GM12878 (cell line): Measurements from ENCODE around the gene VTI1A. TPM values are rescaled to one million over a fixed set of nuclear protein-coding genes. Genes with fewer than 3 reads are reported as not detected.

Experiments used
- ATAC-seq: fragments of 200-7000 bp; cut with Tn5 transposase; 3 replicates; pipeline ENCODE4 v1.9.1; 2020; ENCODE audit warnings: mild to moderate bottlenecking, moderate library complexity
- BruUV-seq: library from RNA; stranded (reverse); fragments of 400-500 nt; replicated peaks from 2 replicates; lab custom pipeline; 2021; lab: Mats Ljungman, UMichigan
- CTCF ChIA-PET: fragments of 300-600 bp; sonication (Branson Sonifier 250); formaldehyde crosslinking; extraction: SDS; loops from one replicate; lab custom pipeline; 2021; ENCODE audit warnings: inconsistent platforms; lab: Yijun Ruan, JAX
- POLR2A ChIA-PET: fragments of 350-600 bp; formaldehyde crosslinking; extraction: SDS; loops from one replicate; lab custom pipeline; 2021; ENCODE audit warnings: inconsistent platforms; lab: Charles Lee
- RAD21 ChIA-PET: fragments of 300-600 bp; sonication (Branson Sonifier 250); formaldehyde crosslinking; loops from one replicate; lab custom pipeline; 2023; ENCODE audit warnings: antibody characterized with exemption; ENCODE audit not compliant: unreplicated experiment; lab: Charles Lee
- SMC1A ChIA-PET: fragments of 300-600 bp; sonication (Branson Sonifier 250); formaldehyde crosslinking; loops from one replicate; lab custom pipeline; 2023; ENCODE audit not compliant: unreplicated experiment, uncharacterized antibody; lab: Charles Lee
- DNase-seq: peaks from one replicate; pipeline ENCODE4 v3.0.0-alpha.2; 2011; ENCODE audit warnings: low read depth, low spot score
- FAIRE-seq: peaks from 3 replicates; lab custom pipeline; 2011; peaks lifted over from hg19 to GRCh38; lab: Jason Lieb, UNC
- H2AFZ ChIP-seq: 2 replicates; pipeline ENCODE4 v1.6.0; 2011; ENCODE audit warnings: low read depth, low read length, control low read depth; ENCODE audit not compliant: control insufficient read depth
- H3K27ac ChIP-seq: 2 replicates; pipeline ENCODE4 v1.5.1; 2011; ENCODE audit warnings: control low read depth; ENCODE audit not compliant: control insufficient read depth, insufficient read depth
- H3K27me3 ChIP-seq, 2 experiments: replicated peaks in 1 of 2; 2 replicates each; pipeline versions ENCODE4 v1.6.0 to v1.6.1; 2011; ENCODE audit warnings: low read length in 1 of 2; ENCODE audit not compliant: control insufficient read depth in 2 of 2, insufficient read depth in 2 of 2
- H3K36me3 ChIP-seq, 2 experiments: 2 replicates each; pipeline ENCODE4 v1.5.1; 2011; ENCODE audit warnings: low read length in 1 of 2; ENCODE audit not compliant: control insufficient read depth in 2 of 2, insufficient read depth in 2 of 2
- H3K4me1 ChIP-seq: 2 replicates; pipeline ENCODE4 v1.6.1; 2011; ENCODE audit warnings: mild to moderate bottlenecking, low read length, moderate library complexity, mixed read lengths; ENCODE audit not compliant: control insufficient read depth, insufficient read depth
- H3K4me2 ChIP-seq: 2 replicates; pipeline ENCODE4 v1.6.0; 2011; ENCODE audit warnings: control low read depth; ENCODE audit not compliant: control insufficient read depth, insufficient read depth
- H3K4me3 ChIP-seq: fragments of 200-600 bp; sonication (generic); 2 replicates; pipeline ENCODE4 v1.5.1; 2016
- H3K79me2 ChIP-seq: 2 replicates; pipeline ENCODE4 v1.6.0; 2011; ENCODE audit warnings: low read length; ENCODE audit not compliant: control insufficient read depth, insufficient read depth
- H3K9ac ChIP-seq: 2 replicates; pipeline ENCODE4 v1.8.0; 2011; ENCODE audit warnings: low read length, control low read depth, mixed read lengths; ENCODE audit not compliant: control insufficient read depth, insufficient read depth
- H3K9me3 ChIP-seq: replicated peaks from 3 replicates; pipeline ENCODE4 v1.5.1; 2011; ENCODE audit warnings: mild to moderate bottlenecking, low read length; ENCODE audit not compliant: control insufficient read depth, insufficient read depth
- H4K20me1 ChIP-seq: 2 replicates; pipeline ENCODE4 v1.6.0; 2011; ENCODE audit not compliant: control insufficient read depth, insufficient read depth
- EGR1 ChIP-seq, 2 experiments: IDR thresholded peaks; 1 replicate in 1 of 2; 2 replicates in 1 of 2; pipeline ENCODE4 v1.6.1; 2011 to 2012; ENCODE audit warnings: low read depth in 2 of 2, low read length in 2 of 2, borderline replicate concordance in 1 of 2, mild to moderate bottlenecking in 1 of 2, moderate library complexity in 1 of 2
- FOS ChIP-seq: IDR thresholded peaks from 3 replicates; pipeline ENCODE4 v1.6.1; 2011; ENCODE audit warnings: borderline replicate concordance; ENCODE audit not compliant: insufficient read length; ENCODE audit errors: extremely low read depth
- HDAC2 ChIP-seq: fragments of 200-600 bp; sonication (generic); IDR thresholded peaks from 2 replicates; pipeline ENCODE4 v1.6.1; 2017
- JUND ChIP-seq: IDR thresholded peaks from 2 replicates; pipeline ENCODE4 v1.6.1; 2012; ENCODE audit warnings: low read depth, mild to moderate bottlenecking, low read length, improper control_type of control experiment, moderate library complexity
- KLF5 ChIP-seq: fragments of 450-650 bp; IDR thresholded peaks from 2 replicates; pipeline ENCODE4 v1.6.1; 2014; ENCODE audit warnings: mild to moderate bottlenecking; ENCODE audit not compliant: partially characterized antibody
- MEF2A ChIP-seq: IDR thresholded peaks from 2 replicates; pipeline ENCODE4 v1.6.1; 2011; ENCODE audit warnings: low read depth, mild to moderate bottlenecking, low read length, moderate library complexity; ENCODE audit not compliant: insufficient read depth
- MTA3 ChIP-seq: IDR thresholded peaks from 2 replicates; pipeline ENCODE4 v1.6.1; 2012; ENCODE audit warnings: low read length, inconsistent platforms, borderline replicate concordance
- PAX5 ChIP-seq: IDR thresholded peaks from 2 replicates; pipeline ENCODE4 v1.6.1; 2011; ENCODE audit warnings: low read depth, low read length, borderline replicate concordance
- RUNX3 ChIP-seq: IDR thresholded peaks from 2 replicates; pipeline ENCODE4 v1.6.1; 2012; ENCODE audit warnings: low read length, inconsistent platforms
- SMARCA5 ChIP-seq: fragments of 450-650 bp; IDR thresholded peaks from 2 replicates; pipeline ENCODE4 v1.6.1; 2017; ENCODE audit warnings: mild to moderate bottlenecking
- SUZ12 ChIP-seq: fragments of 200-600 bp; sonication (generic); IDR thresholded peaks from one replicate; pipeline ENCODE4 v1.6.1; 2018; ENCODE audit warnings: antibody characterized with exemption, mild to moderate bottlenecking; ENCODE audit not compliant: unreplicated experiment
- TARDBP ChIP-seq: IDR thresholded peaks from 2 replicates; pipeline ENCODE4 v1.6.1; 2016; ENCODE audit warnings: borderline replicate concordance
- ZNF207 ChIP-seq: fragments of 450-650 bp; IDR thresholded peaks from 2 replicates; pipeline ENCODE4 v1.6.1; 2014; ENCODE audit warnings: antibody characterized with exemption, mild to moderate bottlenecking, borderline replicate concordance
- WGBS: methylation state at CpG from one replicate; pipeline ENCODE4 v1.1.6; 2016; ENCODE audit warnings: low lambda C conversion rate; ENCODE audit not compliant: insufficient replicate concordance, insufficient coverage; ENCODE audit errors: missing lambda C conversion rate; 5-methylcytosine and 5-hydroxymethylcytosine counted together
- in situ Hi-C: fragments of 300-500 bp; cut with MboI; formaldehyde crosslinking; loops from 9 replicates; pipeline ENCODE4 v1.14.3; 2018; ENCODE audit warnings: mixed read lengths
- intact Hi-C: fragments of 100-400 bp; cut with micrococcal nuclease; formaldehyde crosslinking; loops from one replicate; pipeline ENCODE4 v1.14.2; 2022; ENCODE audit not compliant: unreplicated experiment
- polyA plus RNA-seq, 11 experiments: library from polyadenylated mRNA; depleted of rRNA in 4 of 11; unstranded in 6 of 11; stranded (reverse) in 5 of 11; fragments of >200 nt; fragmentation: Nextera tagmentation in 4 of 11; fragmentation: Illumina TruSeq in 1 of 11; extraction: Ambion mirVana in 4 of 11; extraction: Trizol in 1 of 11; gene quantifications; 1 replicate in 1 of 11; 2 replicates in 10 of 11; pipeline versions ENCODE4 v1.2.1 to v1.2.3, GENCODE V29; 2011 to 2016; ENCODE audit warnings: inconsistent platforms in 2 of 11, missing spikeins in 2 of 11, low read depth in 1 of 11
- total RNA-seq, 4 experiments: library from RNA; depleted of rRNA in 3 of 4; stranded (reverse); fragments of >200 nt in 3 of 4; fragmentation: Illumina TruSeq in 1 of 4; extraction: Trizol in 1 of 4; gene quantifications; 2 replicates each; pipeline versions ENCODE4 v1.2.1 to v1.2.3, GENCODE V29; 2013 to 2021
- TF ChIP-seq, protein P1 (sequence below): IDR thresholded peaks from 2 replicates; pipeline ENCODE4 v1.6.1; 2012; ENCODE audit warnings: low read length, inconsistent platforms
- TF ChIP-seq, protein P2 (sequence below): IDR thresholded peaks from 2 replicates; pipeline ENCODE4 v1.6.1; 2012; ENCODE audit warnings: mild to moderate bottlenecking, low read depth, low read length

VTI1A gene
- total and polyA plus RNA-seq, 10 of the 15 experiments (the other 5 are each of a cell fraction or from before 2014, with no cell fraction given) = 12.4 to 43.2 (median 27.5) TPM

DNA sequence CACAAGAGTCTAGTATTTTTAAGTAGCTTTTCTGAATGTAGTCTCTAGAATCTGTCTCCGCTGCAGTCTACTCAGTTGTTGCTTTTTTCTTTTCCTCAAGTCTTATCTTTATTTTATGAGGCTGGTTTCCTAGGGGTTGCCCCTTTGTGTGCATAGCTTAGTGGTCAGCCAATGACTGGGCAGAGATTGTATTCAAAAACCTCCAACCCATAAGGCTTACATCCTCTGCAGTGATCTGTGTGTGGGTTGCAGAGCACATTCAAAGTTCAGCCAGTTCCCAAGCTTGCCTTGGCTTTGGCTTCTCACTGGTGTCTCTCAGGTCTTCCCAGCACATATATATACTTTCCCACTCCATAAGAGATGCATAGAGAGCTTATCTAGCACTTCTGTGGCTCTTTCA, 343.0 kb downstream of the VTI1A start:
- H3K4me3 ChIP-seq = no peak overlapping the region
- H3K9me3 ChIP-seq = no peaks in the 10 kb centered on the region; the same call in 2 of the 3 replicates
- BruUV-seq = no TSS peak
- no peak for FAIRE-seq
- TF ChIP-seq SMARCA5 = no peak
- TF ChIP-seq HDAC2 = no peak
- TF ChIP-seq ZNF207 = no peak
- TF ChIP-seq, protein P1, sequence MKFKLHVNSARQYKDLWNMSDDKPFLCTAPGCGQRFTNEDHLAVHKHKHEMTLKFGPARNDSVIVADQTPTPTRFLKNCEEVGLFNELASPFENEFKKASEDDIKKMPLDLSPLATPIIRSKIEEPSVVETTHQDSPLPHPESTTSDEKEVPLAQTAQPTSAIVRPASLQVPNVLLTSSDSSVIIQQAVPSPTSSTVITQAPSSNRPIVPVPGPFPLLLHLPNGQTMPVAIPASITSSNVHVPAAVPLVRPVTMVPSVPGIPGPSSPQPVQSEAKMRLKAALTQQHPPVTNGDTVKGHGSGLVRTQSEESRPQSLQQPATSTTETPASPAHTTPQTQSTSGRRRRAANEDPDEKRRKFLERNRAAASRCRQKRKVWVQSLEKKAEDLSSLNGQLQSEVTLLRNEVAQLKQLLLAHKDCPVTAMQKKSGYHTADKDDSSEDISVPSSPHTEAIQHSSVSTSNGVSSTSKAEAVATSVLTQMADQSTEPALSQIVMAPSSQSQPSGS = no peak
- no peak for TF ChIP-seq RUNX3
- TF ChIP-seq SUZ12 = no peak
- TF ChIP-seq, protein P2, sequence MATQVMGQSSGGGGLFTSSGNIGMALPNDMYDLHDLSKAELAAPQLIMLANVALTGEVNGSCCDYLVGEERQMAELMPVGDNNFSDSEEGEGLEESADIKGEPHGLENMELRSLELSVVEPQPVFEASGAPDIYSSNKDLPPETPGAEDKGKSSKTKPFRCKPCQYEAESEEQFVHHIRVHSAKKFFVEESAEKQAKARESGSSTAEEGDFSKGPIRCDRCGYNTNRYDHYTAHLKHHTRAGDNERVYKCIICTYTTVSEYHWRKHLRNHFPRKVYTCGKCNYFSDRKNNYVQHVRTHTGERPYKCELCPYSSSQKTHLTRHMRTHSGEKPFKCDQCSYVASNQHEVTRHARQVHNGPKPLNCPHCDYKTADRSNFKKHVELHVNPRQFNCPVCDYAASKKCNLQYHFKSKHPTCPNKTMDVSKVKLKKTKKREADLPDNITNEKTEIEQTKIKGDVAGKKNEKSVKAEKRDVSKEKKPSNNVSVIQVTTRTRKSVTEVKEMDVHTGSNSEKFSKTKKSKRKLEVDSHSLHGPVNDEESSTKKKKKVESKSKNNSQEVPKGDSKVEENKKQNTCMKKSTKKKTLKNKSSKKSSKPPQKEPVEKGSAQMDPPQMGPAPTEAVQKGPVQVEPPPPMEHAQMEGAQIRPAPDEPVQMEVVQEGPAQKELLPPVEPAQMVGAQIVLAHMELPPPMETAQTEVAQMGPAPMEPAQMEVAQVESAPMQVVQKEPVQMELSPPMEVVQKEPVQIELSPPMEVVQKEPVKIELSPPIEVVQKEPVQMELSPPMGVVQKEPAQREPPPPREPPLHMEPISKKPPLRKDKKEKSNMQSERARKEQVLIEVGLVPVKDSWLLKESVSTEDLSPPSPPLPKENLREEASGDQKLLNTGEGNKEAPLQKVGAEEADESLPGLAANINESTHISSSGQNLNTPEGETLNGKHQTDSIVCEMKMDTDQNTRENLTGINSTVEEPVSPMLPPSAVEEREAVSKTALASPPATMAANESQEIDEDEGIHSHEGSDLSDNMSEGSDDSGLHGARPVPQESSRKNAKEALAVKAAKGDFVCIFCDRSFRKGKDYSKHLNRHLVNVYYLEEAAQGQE = no peak
- TF ChIP-seq MEF2A = no peak
- TF ChIP-seq KLF5 = no peak
- no peak for TF ChIP-seq PAX5
- TF ChIP-seq MTA3 = no peak
- TF ChIP-seq FOS = no peak
- TF ChIP-seq EGR1 (IDR thresholded peaks at IDR 0.05; ENCODE audit: borderline replicate concordance in 1 of 2, low read depth in 2 of 2, low read length in 2 of 2) = no peak
- no peak for TF ChIP-seq TARDBP
- no peak for TF ChIP-seq JUND
- no peak for ATAC-seq
- no peak overlapping the region for H3K9ac ChIP-seq
- H2AFZ ChIP-seq = no peak overlapping the region
- H3K27ac ChIP-seq = no peak overlapping the region
- ChIA-PET CTCF (interaction anchor here (1.1 to 1.3 kb wide), 2 partner anchors 10 to 69 kb away, joined by 3 read pairs; no protein-coding TSS in a partner anchor), POLR2A (no interaction called here), RAD21 (no interaction called here), SMC1A (interaction anchor here (0.8 kb wide), 1 partner anchor 11 kb away, joined by 3 read pairs; no protein-coding TSS in a partner anchor)
- no peak overlapping the region for H3K4me2 ChIP-seq
- DNase-seq = no peak
- 100% methylated on average over 1 of the region's 1 CpG for WGBS
- H3K36me3 ChIP-seq = no peaks in the 10 kb centered on the region
- no peaks in the 10 kb centered on the region for H3K27me3 ChIP-seq
- intact Hi-C loops = no loop called here
- H3K4me1 ChIP-seq = no peaks in the 10 kb centered on the region
- no peaks in the 10 kb centered on the region for H3K79me2 ChIP-seq
- in situ Hi-C loops = no loop called here
- H4K20me1 ChIP-seq = no peaks in the 10 kb centered on the region
